HG03558 (cell line): ENCODE measurements around the gene TRIM63.
"Not testable (repeated sequence)": the region's sequence is repeated elsewhere in the genome, so short reads cannot be mapped to it uniquely, and the experiment has no call there.

ENCODE experiments used
- ATAC-seq: cut with Tn5 transposase; IDR thresholded peaks from one replicate; pipeline ENCODE4 v1.9.1; 2021; ENCODE audit warnings: moderate number of reproducible peaks; ENCODE audit not compliant: unreplicated experiment; ENCODE audit errors: extremely low read depth

TRIM63 gene

DNA sequence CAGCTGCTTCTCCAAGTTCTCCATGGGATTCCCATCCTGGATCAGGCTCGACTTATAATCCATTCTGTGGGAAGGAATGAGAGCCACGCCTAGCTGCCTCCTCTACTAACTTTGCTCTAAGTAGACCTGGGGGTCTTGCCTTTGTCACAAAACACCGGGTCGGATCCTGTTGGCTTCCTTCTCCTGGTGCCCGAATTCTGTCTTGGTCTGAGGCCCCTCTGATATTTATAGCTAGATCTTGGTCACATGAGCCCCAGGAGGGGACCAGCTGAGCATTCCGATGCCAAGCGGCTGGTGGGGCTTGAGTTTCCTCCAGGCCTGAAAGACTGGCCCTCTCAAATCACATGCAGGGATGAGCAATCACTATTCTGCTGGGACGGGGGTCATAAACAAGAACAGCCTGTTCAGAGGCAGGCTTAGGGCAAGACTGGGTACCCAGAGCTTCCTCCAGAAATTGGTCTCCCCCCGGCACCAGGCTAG is at the start of gene TRIM63:
Gene TRIM63 (minus strand): TSS at position 199 of the 480 bp plus-strand sequence. CDS start 136 bp downstream, at position 63.
- ATAC-seq = no peak

GRCh38 chr1:26114165-26114927 is 46.9 kb upstream of the TRIM63 start:
- no peak for ATAC-seq

DNA sequence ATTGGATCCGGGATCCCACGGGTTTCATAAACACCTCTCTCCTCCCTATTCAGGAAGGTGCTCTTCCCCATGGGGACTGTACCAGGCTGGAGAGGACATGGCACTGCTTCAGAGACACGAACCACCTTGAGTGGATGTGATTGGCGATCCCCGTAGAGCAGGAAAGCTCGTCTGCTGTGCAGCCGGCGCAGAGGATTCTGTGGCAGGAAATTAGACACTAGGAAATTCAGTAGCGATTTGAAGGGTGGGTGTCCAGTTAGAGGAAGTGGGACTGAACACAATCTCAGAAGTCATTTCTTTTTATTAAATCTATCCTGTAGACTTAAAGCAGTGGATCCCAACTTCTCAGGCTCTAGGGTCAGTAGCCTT is 45.0 kb upstream of the TRIM63 start:
- ATAC-seq = no peak

- ATAC-seq = peak; percentile 41
These were observed 44.3 kb upstream of the TRIM63 start, which contains the start of gene PDIK1L for GRCh38 chr1:26111530-26112406. Gene PDIK1L (plus strand): TSS chr1:26111824. CDS start chr1:26114309, 2,485 bp downstream.

- ATAC-seq = no peak
These were observed 43.5 kb upstream of the TRIM63 start for GRCh38 chr1:26110731-26111529.

- ATAC-seq = no peak
These were observed 42.1 kb upstream of the TRIM63 start for GRCh38 chr1:26109229-26110164.

GRCh38 chr1:26105226-26105548 is 37.8 kb upstream of the TRIM63 start:
- not testable (repeated sequence) for ATAC-seq

DNA sequence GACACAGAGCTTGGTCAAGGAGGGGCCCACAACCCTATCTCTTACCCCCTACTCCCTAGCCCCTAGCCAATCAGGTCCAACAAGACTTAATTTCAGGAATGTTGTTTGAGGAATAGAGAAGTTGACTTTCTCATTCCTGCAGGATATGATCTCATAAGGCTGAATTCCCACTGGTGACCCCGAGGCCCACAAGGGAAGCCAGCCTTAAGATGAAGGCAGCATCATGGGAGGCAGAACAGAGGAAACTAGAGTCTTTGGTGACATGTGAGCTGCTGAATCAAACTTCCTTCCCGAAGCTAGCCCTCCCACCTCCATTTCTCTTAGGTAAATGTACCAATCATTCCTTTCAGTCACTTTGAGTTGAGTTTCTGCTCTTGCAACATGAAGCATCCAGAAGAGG is 35.1 kb upstream of the TRIM63 start:
- no peak for ATAC-seq

DNA sequence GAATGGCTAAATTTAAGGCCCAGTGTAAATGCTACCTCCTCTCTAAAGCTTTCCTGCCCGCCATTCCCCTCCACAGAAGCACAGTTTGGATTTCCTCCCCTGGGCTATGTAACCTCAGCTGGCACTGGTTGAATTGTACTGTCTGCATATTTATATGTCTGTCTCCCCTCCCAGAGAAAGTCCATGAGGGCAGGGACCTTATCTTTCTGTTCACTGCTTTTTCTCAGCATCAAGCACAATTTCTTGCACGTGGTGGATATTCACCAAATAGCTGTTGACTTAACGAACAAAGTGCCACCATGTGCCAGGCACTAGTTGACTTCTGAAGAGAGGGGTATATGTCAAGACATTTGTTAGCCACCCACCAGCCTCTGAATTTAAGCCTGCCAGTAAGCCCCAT is 34.7 kb upstream of the TRIM63 start:
- no peak for ATAC-seq

GRCh38 chr1:26100204-26100603 is 32.8 kb upstream of the TRIM63 start:
- ATAC-seq = not testable (repeated sequence)

GRCh38 chr1:26099780-26100179 is 32.4 kb upstream of the TRIM63 start:
- ATAC-seq = no peak

DNA sequence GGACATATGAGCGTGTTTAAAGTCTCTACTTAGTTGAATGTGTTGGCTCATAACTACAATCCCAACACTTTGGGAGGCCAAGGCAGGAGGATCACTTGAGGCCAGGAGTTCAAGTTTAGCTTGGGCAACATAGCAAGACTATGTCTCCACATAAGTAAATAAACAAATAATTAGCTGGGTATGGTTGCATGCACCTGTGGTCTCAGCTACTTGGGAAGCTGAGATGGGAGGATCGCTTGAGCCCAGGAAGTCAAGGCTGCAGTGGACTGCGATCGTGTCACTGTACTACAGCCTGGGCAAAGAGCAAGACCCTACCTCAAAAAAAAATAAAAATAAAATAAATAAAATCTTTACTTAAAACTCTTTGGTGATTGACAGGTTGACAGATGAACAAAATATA is 31.2 kb upstream of the TRIM63 start:
- ATAC-seq = no peak

- ATAC-seq = no peak
These were observed 30.3 kb upstream of the TRIM63 start for GRCh38 chr1:26097696-26098095.

- no peak for ATAC-seq
These were observed 29.0 kb upstream of the TRIM63 start for GRCh38 chr1:26096471-26096870.

DNA sequence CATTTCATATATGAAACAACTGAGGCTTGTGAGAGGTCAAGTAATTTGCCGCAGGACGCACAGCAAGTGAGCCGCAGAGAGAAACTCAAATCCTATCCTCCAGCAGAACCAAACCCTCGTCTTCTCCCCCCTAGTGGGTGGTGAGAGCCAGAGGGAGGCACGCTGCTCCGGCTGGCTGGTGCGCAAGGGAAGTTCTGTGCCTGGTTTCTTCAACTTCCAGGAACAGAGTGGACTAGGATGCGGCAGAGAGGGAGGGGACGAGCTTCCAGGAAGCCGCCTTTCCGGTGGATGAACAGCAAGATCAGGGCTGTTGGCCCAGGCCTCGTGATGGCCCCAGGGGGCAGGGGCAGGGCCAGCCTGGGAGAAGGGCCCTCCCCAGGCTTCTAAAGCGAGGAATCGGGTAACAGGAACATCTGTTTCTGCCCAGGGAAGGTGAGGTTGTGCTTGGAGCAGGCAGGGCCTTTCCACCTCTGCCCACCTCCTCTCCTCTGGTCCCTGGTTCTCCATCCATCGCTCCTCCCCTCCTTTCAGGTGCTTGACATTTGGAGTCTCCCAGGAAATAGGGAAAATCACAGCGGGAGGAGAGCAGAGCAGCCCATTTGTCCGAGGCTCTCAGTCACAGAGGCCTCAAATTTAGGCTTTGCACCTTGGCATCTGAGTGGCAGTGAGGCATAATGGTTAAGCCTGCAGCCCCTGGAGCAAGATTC is 27.4 kb upstream of the TRIM63 start:
- no peak for ATAC-seq

- no peak for ATAC-seq
These were observed 26.7 kb upstream of the TRIM63 start for GRCh38 chr1:26094076-26094669.

DNA sequence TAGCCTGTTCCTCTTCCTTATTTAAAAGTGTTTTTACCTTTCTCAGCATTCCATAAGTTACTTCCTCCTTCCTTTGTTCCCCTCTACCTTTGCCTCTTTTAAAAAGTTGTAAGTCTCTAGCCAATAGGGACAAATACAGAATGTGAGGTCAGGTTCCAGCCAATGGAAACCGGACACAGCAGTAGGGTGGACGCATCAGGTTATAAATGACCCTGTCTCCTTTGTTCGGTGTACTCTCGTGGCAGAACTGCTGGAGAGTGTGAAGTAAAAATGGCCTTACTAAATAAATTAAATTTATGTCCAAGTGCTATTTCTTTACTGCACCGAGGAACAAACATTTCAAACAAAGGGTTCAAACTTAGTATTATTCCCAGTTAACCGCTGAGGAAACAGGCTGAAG is 26.1 kb upstream of the TRIM63 start:
- not testable (repeated sequence) for ATAC-seq

GRCh38 chr1:26092422-26092821 is 25.0 kb upstream of the TRIM63 start:
- no peak for ATAC-seq
